RWPE1 (cell line): Measurements from ENCODE around the gene RNASEH2A.

ENCODE experiments used
- CTCF ChIA-PET: fragments of 350-600 bp; sonication (Branson Sonifier 250); formaldehyde crosslinking; extraction: SDS; loops from one replicate; lab custom pipeline; 2021; lab: Yijun Ruan, JAX
- POLR2A ChIA-PET: fragments of 400-600 bp; formaldehyde crosslinking; extraction: SDS; loops from one replicate; lab custom pipeline; 2020; ENCODE audit warnings: antibody characterized with exemption; ENCODE audit not compliant: low non-redundant PET; lab: Yijun Ruan, JAX
- DNase-seq: peaks from one replicate; pipeline ENCODE4 v3.0.0; 2012; ENCODE audit warnings: low spot score
- H3K27ac ChIP-seq: fragments of 450-650 bp; 2 replicates; pipeline ENCODE4 v1.5.1; 2017
- TF ChIP-seq, protein P1 (sequence below): fragments of 450-650 bp; conservative IDR thresholded peaks from 2 replicates; pipeline ENCODE4 v1.5.1; 2017; ENCODE audit warnings: low read depth, mild to moderate bottlenecking

The RNASEH2A gene

GRCh38 chr19:12782174-12782423 is 24.3 kb upstream of the RNASEH2A start:
- CTCF ChIA-PET, result interaction anchor here (0.7 to 1.4 kb wide), 3 partner anchors 10 to 24 kb away, joined by 3 to 8 read pairs (median 4); partner anchors contain the start of gene JUNB
- H3K27ac ChIP-seq, result peak overlapping the region; percentile 100
- POLR2A ChIA-PET, result interaction anchor here (1.2 to 1.9 kb wide), 2 partner anchors 9 to 11 kb away, joined by 15 to 16 read pairs; partner anchors contain the start of gene JUNB
- TF ChIP-seq, protein P1, sequence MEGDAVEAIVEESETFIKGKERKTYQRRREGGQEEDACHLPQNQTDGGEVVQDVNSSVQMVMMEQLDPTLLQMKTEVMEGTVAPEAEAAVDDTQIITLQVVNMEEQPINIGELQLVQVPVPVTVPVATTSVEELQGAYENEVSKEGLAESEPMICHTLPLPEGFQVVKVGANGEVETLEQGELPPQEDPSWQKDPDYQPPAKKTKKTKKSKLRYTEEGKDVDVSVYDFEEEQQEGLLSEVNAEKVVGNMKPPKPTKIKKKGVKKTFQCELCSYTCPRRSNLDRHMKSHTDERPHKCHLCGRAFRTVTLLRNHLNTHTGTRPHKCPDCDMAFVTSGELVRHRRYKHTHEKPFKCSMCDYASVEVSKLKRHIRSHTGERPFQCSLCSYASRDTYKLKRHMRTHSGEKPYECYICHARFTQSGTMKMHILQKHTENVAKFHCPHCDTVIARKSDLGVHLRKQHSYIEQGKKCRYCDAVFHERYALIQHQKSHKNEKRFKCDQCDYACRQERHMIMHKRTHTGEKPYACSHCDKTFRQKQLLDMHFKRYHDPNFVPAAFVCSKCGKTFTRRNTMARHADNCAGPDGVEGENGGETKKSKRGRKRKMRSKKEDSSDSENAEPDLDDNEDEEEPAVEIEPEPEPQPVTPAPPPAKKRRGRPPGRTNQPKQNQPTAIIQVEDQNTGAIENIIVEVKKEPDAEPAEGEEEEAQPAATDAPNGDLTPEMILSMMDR, result no peak
- DNase-seq, result no peak

- TF ChIP-seq, protein P1, result no peak
- peak; percentile 69 for DNase-seq
- H3K27ac ChIP-seq, result peak overlapping the region; percentile 100
- ChIA-PET CTCF (interaction anchor here (0.5 to 1.4 kb wide), 5 partner anchors 9 to 249 kb away, joined by 3 to 8 read pairs (median 4); partner anchors contain the start of gene JUNB), POLR2A (interaction anchor here (1.2 to 1.9 kb wide), 2 partner anchors 8 to 10 kb away, joined by 15 to 16 read pairs; partner anchors contain the start of gene JUNB)
Measured at GRCh38 chr19:12782424-12783290, 23.7 kb upstream of the RNASEH2A start.

DNA sequence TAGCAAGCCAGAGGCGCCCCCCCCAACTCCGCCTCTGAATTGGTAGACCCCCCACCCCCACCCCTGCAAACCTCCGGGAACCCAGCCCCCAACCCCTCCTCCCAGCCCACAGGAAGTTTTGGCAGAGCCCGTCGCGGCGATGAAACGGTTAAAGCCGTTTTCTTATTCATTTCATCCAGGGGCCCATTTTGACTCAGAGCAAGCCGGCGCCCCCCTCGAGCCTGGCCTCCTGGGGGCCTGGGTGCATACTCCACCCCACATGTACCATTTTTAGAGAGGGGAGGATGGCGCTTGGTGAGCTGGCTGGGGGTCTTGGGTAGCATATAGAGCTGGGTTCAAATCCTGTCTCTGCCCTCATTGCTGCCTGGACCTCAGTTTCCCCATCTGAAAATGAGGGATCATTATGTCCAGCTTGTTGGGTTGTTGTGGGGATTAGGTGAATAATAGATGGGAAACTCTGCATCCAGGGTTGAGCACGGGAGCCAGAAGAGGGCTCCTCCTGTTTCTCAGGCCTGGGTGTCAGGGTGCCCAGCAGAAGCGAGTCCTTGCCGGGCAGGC is 23.0 kb upstream of the RNASEH2A start:
- TF ChIP-seq, protein P1, result no peak
- peak overlapping the region; percentile 100 for H3K27ac ChIP-seq
- peak; percentile 16 for DNase-seq
- ChIA-PET CTCF (interaction anchor here (0.5 to 1.4 kb wide), 4 partner anchors 8 to 249 kb away, joined by 3 to 8 read pairs (median 4); partner anchors contain the start of gene JUNB), POLR2A (interaction anchor here (1.2 to 1.9 kb wide), 2 partner anchors 8 to 9 kb away, joined by 15 to 16 read pairs; partner anchors contain the start of gene JUNB)

DNA sequence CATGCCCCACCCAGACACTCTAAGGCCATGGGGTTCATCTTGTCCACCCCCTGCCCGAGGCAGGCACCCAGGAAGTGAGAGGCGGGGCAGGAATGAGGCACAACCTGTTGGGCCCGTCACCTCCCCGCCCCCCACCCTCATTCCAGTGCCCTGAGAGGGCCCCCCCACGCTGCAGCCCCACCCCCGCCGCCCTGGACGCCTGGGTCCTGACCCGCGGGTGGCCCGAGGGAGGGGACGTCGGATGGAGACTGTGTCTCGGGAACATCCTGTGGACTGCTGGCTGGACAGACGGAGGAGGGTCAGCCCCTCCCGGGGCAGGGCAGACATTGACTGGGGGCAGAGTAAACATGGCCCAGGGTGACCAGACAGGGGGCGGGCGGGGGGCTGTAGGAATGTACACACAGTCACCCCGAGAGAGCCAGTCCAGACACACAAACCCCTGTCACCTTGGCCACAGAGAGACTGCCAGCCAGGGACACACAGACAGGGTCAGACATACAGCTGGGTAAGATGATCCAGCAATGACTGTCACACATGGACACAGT is 22.5 kb upstream of the RNASEH2A start:
- peak; percentile 82 for DNase-seq

DNA sequence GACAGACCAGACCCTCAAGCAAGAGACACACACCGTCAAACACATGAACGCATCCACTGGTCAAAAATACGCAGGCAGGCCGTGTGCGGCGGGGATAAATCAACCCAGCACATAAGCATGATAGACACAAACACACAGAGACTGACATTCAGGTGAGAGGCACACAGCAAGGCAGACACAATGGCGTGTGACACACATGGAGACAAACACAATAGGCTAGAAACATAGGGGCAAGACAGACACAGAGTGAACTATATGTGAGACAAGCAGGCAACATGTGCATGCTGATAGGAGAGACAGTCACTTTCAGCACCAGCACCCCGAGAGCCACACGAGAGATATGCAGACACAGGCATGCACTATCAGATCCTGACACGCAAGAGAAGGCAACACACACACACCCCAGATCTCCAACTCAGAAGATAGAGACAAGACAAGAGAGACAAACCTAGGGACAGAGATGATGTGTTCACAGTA is 22.0 kb upstream of the RNASEH2A start:
- peak; percentile 8 for DNase-seq
- ChIA-PET CTCF (no interaction called here), POLR2A (no interaction called here)
- TF ChIP-seq, protein P1, result no peak
- peak overlapping the region; percentile 100 for H3K27ac ChIP-seq

More for the DNA sequence above, 22.5 kb upstream of the RNASEH2A start:
- ChIA-PET POLR2A (interaction anchor here (1.9 kb wide), 1 partner anchor 7 kb away, joined by 16 read pairs; the partner anchor contains the start of gene JUNB), CTCF (no interaction called here)
- H3K27ac ChIP-seq, result peak overlapping the region; percentile 100
- TF ChIP-seq, protein P1, result no peak
